MM.1S (cell line): ENCODE data around the gene ACP1.

Experiments used
- DNase-seq: peaks from one replicate; pipeline ENCODE4 v3.0.0-alpha.2; 2015
- H2AFZ ChIP-seq: fragments of 300-600 bp; sonication (generic); 2 replicates; pipeline ENCODE4 v1.6.0; 2016; ENCODE audit warnings: antibody characterized with exemption, low read length
- H3F3A ChIP-seq: fragments of 300-600 bp; sonication (generic); 2 replicates; pipeline ENCODE4 v1.6.1; 2016; ENCODE audit warnings: mild to moderate bottlenecking, antibody characterized with exemption, low read length, moderate library complexity, mixed read lengths; ENCODE audit not compliant: insufficient read depth
- H3K27ac ChIP-seq: fragments of 300-600 bp; sonication (generic); 2 replicates; pipeline ENCODE4 v1.5.1; 2016; ENCODE audit warnings: mild to moderate bottlenecking, low read length
- H3K27me3 ChIP-seq: fragments of 300-600 bp; sonication (generic); replicated peaks from 2 replicates; pipeline ENCODE4 v1.6.0; 2016; ENCODE audit warnings: low read length; ENCODE audit not compliant: insufficient read depth
- H3K36me3 ChIP-seq: fragments of 300-600 bp; sonication (generic); replicated peaks from 2 replicates; pipeline ENCODE4 v1.6.1; 2016; ENCODE audit warnings: mild to moderate bottlenecking, low read length, mixed read lengths; ENCODE audit not compliant: insufficient read depth
- H3K4me1 ChIP-seq: fragments of 300-600 bp; sonication (generic); 2 replicates; pipeline ENCODE4 v1.6.1; 2016; ENCODE audit warnings: low read length, mixed read lengths
- H3K4me2 ChIP-seq: fragments of 300-600 bp; sonication (generic); 2 replicates; pipeline ENCODE4 v1.6.0; 2016; ENCODE audit warnings: low read depth, low read length
- H3K4me3 ChIP-seq: fragments of 300-600 bp; sonication (generic); 2 replicates; pipeline ENCODE4 v1.5.1; 2016; ENCODE audit warnings: low read length, mixed read lengths
- H3K79me2 ChIP-seq: fragments of 300-600 bp; sonication (generic); 2 replicates; pipeline ENCODE4 v1.6.1; 2016; ENCODE audit warnings: mixed run types, low read length, mixed read lengths
- H3K9ac ChIP-seq: fragments of 300-600 bp; sonication (generic); 2 replicates; pipeline ENCODE4 v1.6.1; 2016; ENCODE audit warnings: low read length, mixed read lengths
- H3K9me2 ChIP-seq: fragments of 300-600 bp; sonication (generic); replicated peaks from 2 replicates; pipeline ENCODE4 v1.6.1; 2016; ENCODE audit warnings: mild to moderate bottlenecking, low read length, mixed read lengths; ENCODE audit not compliant: insufficient read depth
- H3K9me3 ChIP-seq: fragments of 300-600 bp; sonication (generic); replicated peaks from 2 replicates; pipeline ENCODE4 v1.6.1; 2016; ENCODE audit warnings: mild to moderate bottlenecking, low read length, mixed read lengths; ENCODE audit not compliant: insufficient read depth
- H4K20me1 ChIP-seq: fragments of 300-600 bp; sonication (generic); 2 replicates; pipeline ENCODE4 v1.6.1; 2016; ENCODE audit warnings: mild to moderate bottlenecking, low read length, moderate library complexity, mixed read lengths; ENCODE audit not compliant: insufficient read depth
- EZH2 ChIP-seq: fragments of 300-600 bp; sonication (generic); optimal IDR thresholded peaks from 2 replicates; pipeline ENCODE3; 2017; ENCODE audit warnings: low read depth, mild to moderate bottlenecking, antibody characterized with exemption, low read length, mixed read lengths
- EZH2phosphoT487 ChIP-seq: fragments of 300-600 bp; sonication (generic); IDR thresholded peaks from 2 replicates; pipeline ENCODE4 v1.6.1; 2018; ENCODE audit warnings: antibody characterized with exemption, low read length
- TF ChIP-seq, protein P1 (sequence below): fragments of 300-600 bp; sonication (generic); IDR thresholded peaks from 2 replicates; pipeline ENCODE4 v1.5.1; 2016; ENCODE audit warnings: antibody characterized with exemption, low read length, mixed read lengths

Gene ACP1

DNA sequence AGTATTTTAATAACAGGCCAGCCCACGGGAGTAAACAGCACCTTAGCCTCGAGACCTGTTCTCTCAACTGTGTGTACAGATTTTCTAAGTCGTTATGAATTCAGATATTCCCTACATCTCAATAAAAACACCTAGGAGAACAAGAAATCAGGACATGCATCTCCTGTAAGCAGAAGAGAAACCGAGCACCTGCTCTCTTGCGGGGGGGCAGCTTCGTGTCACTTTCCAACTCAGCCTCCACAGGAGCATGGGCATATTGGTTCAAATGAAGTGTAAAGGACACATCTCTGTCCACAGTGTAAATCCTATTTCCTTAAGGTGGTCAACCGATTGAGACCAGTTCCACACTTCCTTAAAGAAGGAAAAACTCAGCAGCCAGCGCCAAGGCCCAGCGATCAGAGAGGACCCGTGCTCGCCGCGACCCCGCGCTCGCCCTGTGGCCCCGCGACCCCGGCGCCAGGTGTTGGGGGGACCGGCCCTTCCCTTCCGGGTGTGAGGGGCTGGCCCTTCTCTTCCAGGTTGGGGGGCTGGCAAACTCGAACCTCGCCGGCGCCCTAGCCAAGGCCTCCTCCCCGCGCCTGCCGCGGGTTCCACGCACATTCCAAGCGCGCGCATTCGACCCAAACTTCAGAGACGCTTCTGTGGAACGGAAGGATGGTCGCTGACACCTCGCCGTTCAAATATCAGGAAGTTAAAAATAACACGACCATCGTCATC lies 1.6 kb upstream of the ACP1 start:
- TF ChIP-seq, protein P1, sequence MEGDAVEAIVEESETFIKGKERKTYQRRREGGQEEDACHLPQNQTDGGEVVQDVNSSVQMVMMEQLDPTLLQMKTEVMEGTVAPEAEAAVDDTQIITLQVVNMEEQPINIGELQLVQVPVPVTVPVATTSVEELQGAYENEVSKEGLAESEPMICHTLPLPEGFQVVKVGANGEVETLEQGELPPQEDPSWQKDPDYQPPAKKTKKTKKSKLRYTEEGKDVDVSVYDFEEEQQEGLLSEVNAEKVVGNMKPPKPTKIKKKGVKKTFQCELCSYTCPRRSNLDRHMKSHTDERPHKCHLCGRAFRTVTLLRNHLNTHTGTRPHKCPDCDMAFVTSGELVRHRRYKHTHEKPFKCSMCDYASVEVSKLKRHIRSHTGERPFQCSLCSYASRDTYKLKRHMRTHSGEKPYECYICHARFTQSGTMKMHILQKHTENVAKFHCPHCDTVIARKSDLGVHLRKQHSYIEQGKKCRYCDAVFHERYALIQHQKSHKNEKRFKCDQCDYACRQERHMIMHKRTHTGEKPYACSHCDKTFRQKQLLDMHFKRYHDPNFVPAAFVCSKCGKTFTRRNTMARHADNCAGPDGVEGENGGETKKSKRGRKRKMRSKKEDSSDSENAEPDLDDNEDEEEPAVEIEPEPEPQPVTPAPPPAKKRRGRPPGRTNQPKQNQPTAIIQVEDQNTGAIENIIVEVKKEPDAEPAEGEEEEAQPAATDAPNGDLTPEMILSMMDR: no peak
- TF ChIP-seq EZH2 (no peak), EZH2phosphoT487 (no peak)
- peaks cover 34% of the 10 kb centered on the region for H3K79me2 ChIP-seq
- H3K9ac ChIP-seq: no peak overlapping the region
- H3K27me3 ChIP-seq: no peaks in the 10 kb centered on the region
- H3K4me2 ChIP-seq: no peak overlapping the region
- no peaks in the 10 kb centered on the region for H3K9me2 ChIP-seq
- no peaks in the 10 kb centered on the region for H3K9me3 ChIP-seq
- no peaks in the 10 kb centered on the region for H3F3A ChIP-seq
- H2AFZ ChIP-seq: no peak overlapping the region
- H3K4me1 ChIP-seq: peaks cover 4% of the 10 kb centered on the region; the same call in 1 of the 2 replicates
- no peak overlapping the region for H3K27ac ChIP-seq
- 0 out of 2 replicates have a peak, but pooled peaks cover 4% of the 10 kb centered on the region for H4K20me1 ChIP-seq
- H3K4me3 ChIP-seq: no peak overlapping the region
- no peaks in the 10 kb centered on the region for H3K36me3 ChIP-seq
- DNase-seq: no peak

DNA sequence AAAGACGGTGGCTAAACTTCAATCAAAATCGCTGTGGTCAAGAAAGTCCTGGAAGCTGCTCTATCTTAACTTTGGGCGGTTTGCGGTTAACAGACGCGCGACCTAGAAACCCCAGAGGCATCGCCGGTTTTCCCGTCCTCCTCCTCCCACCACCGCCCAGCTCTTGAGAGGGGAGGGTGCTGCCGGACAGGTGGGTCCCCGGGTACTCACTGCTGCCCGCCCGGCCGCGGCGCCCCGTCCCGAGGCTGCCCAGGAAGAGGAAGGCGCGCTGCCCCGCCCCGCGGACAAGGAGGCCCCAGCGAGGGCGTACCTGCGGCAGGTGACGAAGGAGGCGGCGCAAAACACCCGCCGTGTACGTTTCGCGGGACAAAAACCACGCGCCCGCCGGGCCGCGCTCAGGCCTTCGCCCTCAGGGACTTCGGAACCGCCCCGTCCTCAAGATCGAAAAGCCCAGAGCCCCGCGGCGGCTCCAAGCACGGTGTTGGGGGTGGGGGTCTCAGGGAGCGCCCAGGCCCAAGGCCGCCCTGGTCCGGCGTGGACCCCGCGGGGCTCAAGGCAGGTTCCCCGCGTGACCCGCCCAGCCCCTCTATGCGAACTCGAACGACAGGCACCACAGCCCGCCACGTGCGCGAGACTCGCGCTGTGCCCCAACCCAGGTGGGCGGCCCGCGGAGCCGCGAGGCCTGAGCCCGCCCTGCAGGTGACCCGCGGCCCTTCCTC lies 814 bp upstream of the ACP1 start, which contains the start of gene SH3YL1:
Gene SH3YL1, minus strand, starts transcription at position 259 of the 719 bp plus-strand sequence. Its CDS starts 48 bp downstream, at position 211.
- no peaks in the 10 kb centered on the region for H3K9me2 ChIP-seq
- H4K20me1 ChIP-seq: 0 out of 2 replicates have a peak, but pooled peaks cover 11% of the 10 kb centered on the region
- DNase-seq: no peak
- H3K27me3 ChIP-seq: no peaks in the 10 kb centered on the region
- H3F3A ChIP-seq: no peaks in the 10 kb centered on the region
- peaks cover 42% of the 10 kb centered on the region for H3K79me2 ChIP-seq
- H2AFZ ChIP-seq: peak within 1 kb of the TSS; percentile 67
- H3K4me2 ChIP-seq: peak within 1 kb of the TSS; percentile 90
- H3K4me3 ChIP-seq: peak within 1 kb of the TSS; percentile 88
- peak within 1 kb of the TSS; percentile 60; the same call in 1 of the 2 replicates for H3K27ac ChIP-seq
- H3K9ac ChIP-seq: peak within 1 kb of the TSS; percentile 90
- no peaks in the 10 kb centered on the region for H3K9me3 ChIP-seq
- no peak for TF ChIP-seq EZH2
- TF ChIP-seq, protein P1: no peak
- TF ChIP-seq EZH2phosphoT487: no peak
- H3K36me3 ChIP-seq: no peaks in the 10 kb centered on the region
- peaks cover 4% of the 10 kb centered on the region; the same call in 1 of the 2 replicates for H3K4me1 ChIP-seq

DNA sequence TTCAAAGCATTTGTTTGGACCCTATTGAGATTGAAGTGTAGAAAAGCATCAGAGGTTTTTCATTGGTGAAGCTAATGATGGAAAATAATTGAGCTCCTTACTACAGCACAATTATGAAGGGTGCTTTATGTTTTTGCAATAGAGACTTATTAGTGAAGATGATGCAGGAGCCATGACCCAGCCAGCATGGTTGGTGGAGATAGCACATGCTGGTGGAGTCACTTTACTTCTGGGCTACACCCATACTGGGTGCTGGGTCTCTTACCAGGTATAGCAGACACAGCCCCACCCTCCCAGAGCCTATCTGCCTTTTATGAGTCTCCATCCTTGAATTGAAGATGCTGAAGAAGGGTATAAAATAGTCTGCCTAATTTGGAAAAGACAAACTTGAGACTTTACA lies 3.6 kb downstream of the ACP1 start:
- Histone ChIP-seq H4K20me1 (peaks cover 26% of the 10 kb centered on the region), H3K27ac (no peak overlapping the region), H3K36me3 (no peaks in the 10 kb centered on the region), H2AFZ (no peak overlapping the region), H3K4me1 (peaks cover 4% of the 10 kb centered on the region; the same call in 1 of the 2 replicates), H3K4me2 (no peak overlapping the region), H3K9me2 (no peaks in the 10 kb centered on the region), H3K27me3 (no peaks in the 10 kb centered on the region), H3F3A (no peaks in the 10 kb centered on the region), H3K4me3 (no peak overlapping the region), H3K9me3 (no peaks in the 10 kb centered on the region), H3K9ac (no peak overlapping the region), H3K79me2 (peaks cover 84% of the 10 kb centered on the region)
- TF ChIP-seq EZH2phosphoT487 (no peak), EZH2 (no peak)
- no peak for DNase-seq
